Tibial artery (tissue), 4 donors: ENCODE measurements around the gene SCLY.

ENCODE experiments used
- DNase-seq, 2 donors: peaks; one replicate each; pipeline ENCODE4 v3.0.0-alpha.2; 2019
- H3K27ac ChIP-seq, 2 donors: fragments of 200-600 bp; sonication (generic) in 1 of 2; 1 replicate in 1 of 2; 2 replicates in 1 of 2; pipeline ENCODE4 v1.5.1; 2018 to 2019; ENCODE audit warnings: mild to moderate bottlenecking in 1 of 2
- H3K27me3 ChIP-seq, 2 donors: fragments of 200-600 bp; sonication (generic) in 1 of 2; one replicate each; pipeline versions ENCODE4 v1.5.1 to v1.6.0; 2016 to 2019
- H3K36me3 ChIP-seq, 3 donors: fragments of 200-600 bp; sonication (generic) in 2 of 3; one replicate each; pipeline ENCODE4 v1.5.1; 2016 to 2019; ENCODE audit warnings: mild to moderate bottlenecking in 2 of 3
- H3K4me1 ChIP-seq, 4 donors: fragments of 200-600 bp; sonication (generic) in 2 of 4; 1 replicate in 3 of 4; 2 replicates in 1 of 4; pipeline ENCODE4 v1.5.1; 2016 to 2019
- H3K4me3 ChIP-seq, 2 donors: fragments of 200-600 bp; sonication (generic) in 1 of 2; 1 replicate in 1 of 2; 2 replicates in 1 of 2; pipeline ENCODE4 v1.5.1; 2018 to 2019; ENCODE audit warnings: mild to moderate bottlenecking in 2 of 2
- H3K9me3 ChIP-seq, 3 donors: fragments of 200-600 bp; sonication (generic) in 1 of 3; one replicate each; pipeline ENCODE4 v1.5.1; 2016 to 2019
- intact Hi-C: fragments of 100-400 bp; cut with DNase I; formaldehyde crosslinking; loops from one replicate; pipeline ENCODE4 v1.15.0; 2023; ENCODE audit warnings: low total_unique reads
- TF ChIP-seq, protein P1 (sequence below), 2 experiments: fragments of 200-600 bp in 1 of 2; fragments of 450-650 bp in 1 of 2; IDR thresholded peaks; one replicate each; pipeline ENCODE4 v1.5.1; 2017 to 2019; ENCODE audit warnings: antibody characterized with exemption in 2 of 2, mild to moderate bottlenecking in 1 of 2, moderate library complexity in 1 of 2

The SCLY gene

DNA sequence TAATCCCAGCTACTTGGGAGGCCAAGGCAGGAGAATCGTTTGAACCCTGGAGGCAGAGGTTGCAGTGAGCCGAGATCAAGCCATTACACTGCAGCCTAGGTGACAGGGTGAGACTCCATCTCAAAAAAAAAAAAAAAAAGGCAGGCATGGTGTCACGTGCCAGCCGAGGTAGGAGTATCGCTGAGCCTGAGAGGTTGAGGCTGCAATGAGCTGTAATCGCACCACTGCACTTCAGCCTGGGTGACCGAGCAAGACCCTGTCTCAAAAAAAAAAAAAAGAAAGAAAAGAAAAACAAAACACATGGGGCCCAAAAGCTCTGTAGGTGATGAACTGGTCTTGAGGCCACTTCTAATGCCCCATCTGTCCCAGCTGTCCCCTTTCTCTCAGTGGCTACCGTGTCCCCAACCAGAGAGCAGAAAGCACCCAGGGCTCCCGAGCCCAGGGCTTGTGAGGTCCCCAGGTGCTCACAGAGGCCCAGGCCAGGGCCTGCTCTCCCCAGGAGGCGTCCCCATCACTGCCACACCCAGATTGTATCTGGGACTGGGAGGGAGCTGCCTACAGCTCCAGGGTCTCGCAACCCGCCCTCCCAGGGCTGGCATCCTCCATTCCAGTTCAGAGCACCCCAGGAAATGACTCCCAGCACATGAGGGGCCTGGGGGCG, 86.2 kb downstream of the SCLY start:
- intact Hi-C loops = no loop called here
- H3K36me3 ChIP-seq = peaks cover 0 to 45% (median 8%) of the 10 kb centered on the region in 3 donors
- H3K27ac ChIP-seq = no peak overlapping the region
- peaks cover 0 to 22% (median 19%) of the 10 kb centered on the region in 4 donors for H3K4me1 ChIP-seq
- H3K4me3 ChIP-seq = no peak overlapping the region
- no peaks in the 10 kb centered on the region for H3K27me3 ChIP-seq
- TF ChIP-seq, protein P1, sequence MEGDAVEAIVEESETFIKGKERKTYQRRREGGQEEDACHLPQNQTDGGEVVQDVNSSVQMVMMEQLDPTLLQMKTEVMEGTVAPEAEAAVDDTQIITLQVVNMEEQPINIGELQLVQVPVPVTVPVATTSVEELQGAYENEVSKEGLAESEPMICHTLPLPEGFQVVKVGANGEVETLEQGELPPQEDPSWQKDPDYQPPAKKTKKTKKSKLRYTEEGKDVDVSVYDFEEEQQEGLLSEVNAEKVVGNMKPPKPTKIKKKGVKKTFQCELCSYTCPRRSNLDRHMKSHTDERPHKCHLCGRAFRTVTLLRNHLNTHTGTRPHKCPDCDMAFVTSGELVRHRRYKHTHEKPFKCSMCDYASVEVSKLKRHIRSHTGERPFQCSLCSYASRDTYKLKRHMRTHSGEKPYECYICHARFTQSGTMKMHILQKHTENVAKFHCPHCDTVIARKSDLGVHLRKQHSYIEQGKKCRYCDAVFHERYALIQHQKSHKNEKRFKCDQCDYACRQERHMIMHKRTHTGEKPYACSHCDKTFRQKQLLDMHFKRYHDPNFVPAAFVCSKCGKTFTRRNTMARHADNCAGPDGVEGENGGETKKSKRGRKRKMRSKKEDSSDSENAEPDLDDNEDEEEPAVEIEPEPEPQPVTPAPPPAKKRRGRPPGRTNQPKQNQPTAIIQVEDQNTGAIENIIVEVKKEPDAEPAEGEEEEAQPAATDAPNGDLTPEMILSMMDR (IDR thresholded peaks at IDR 0.05) = no peak
- no peaks in the 10 kb centered on the region for H3K9me3 ChIP-seq
- DNase-seq = no peak

- H3K4me3 ChIP-seq = no peak overlapping the region
- H3K9me3 ChIP-seq = no peaks in the 10 kb centered on the region
- TF ChIP-seq, protein P1 (IDR thresholded peaks at IDR 0.05) = no peak
- intact Hi-C loops = no loop called here
- H3K27me3 ChIP-seq = no peaks in the 10 kb centered on the region
- peaks cover 0 to 45% (median 8%) of the 10 kb centered on the region in 3 donors for H3K36me3 ChIP-seq
- no peak overlapping the region for H3K27ac ChIP-seq
- DNase-seq = no peak
- peaks cover 0 to 2% (median under 1%) of the 10 kb centered on the region in 4 donors for H3K4me1 ChIP-seq
Observed at GRCh38 chr2:238148981-238149380, 88.2 kb downstream of the SCLY start.
